T follicular helper cell (primary cell): ENCODE data around the gene TMEM163.

Source experiments
- DNase-seq: peaks from one replicate; pipeline ENCODE4 v3.0.0-alpha.2; 2020; ENCODE audit warnings: low read depth

The TMEM163 gene

DNA sequence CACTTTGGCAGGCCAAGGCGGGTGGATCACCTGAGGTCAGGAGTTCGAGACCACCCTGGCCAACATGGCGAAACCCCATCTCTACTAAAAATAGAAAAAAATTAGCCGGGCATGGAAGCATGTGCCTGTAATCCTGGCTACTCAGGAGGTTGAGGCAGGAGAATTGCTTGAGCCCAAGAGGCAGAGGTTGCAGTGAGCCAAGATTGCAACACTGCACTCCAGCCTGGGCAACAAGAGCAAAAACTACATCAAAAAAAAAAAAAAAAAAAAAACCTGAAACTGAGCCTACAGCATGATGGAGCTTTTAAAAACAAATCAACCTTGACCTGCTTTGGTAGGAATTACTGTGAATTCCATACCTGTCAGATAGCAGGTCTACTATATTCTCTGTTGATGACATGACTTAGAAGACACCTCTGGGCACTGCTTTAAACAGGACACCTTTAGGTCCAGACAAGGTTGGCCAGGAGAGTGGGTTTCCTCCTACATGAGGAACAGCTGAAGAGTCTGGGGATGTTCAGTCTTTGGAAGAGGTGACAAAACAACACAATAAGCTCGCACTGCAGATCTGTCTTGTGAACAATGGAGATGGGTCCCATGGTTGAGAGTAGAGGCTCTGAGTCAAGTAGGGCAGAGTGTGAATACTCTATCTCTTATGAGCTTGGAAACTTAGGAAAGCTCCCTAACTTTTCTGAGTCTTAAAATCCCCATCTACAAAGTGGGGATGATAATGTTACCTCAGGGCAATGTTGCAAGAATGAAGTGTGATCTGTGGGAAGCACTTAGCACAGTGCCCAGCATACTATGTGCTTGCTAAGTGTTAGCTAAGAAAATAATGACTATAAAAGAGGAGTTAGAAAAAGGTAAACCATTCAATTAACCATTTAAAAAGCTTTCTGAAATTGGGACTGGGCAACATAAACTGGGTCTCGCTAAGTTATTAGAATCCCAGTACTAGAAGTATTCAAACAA is 25.2 kb downstream of the TMEM163 start:
- no peak for DNase-seq

DNA sequence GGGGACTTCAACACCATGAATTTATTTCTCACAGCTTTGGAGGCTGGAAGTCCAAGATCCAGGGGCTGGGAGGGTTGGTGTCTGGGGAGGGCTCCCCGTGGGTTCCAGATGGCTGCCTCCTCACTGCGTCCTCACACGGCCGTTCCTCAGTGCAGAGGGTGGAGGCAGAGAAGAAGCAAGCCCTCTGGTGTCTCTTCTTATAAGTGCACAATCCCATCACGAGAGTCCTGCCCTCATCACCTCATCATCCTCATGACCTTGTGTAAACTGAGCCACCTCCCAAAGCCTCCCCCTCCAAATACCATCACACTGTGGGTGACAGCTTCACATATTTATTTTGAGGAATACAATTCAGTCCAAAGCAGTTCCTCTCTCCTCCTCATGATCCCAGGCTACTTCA is 26.3 kb downstream of the TMEM163 start:
- DNase-seq = no peak

DNA sequence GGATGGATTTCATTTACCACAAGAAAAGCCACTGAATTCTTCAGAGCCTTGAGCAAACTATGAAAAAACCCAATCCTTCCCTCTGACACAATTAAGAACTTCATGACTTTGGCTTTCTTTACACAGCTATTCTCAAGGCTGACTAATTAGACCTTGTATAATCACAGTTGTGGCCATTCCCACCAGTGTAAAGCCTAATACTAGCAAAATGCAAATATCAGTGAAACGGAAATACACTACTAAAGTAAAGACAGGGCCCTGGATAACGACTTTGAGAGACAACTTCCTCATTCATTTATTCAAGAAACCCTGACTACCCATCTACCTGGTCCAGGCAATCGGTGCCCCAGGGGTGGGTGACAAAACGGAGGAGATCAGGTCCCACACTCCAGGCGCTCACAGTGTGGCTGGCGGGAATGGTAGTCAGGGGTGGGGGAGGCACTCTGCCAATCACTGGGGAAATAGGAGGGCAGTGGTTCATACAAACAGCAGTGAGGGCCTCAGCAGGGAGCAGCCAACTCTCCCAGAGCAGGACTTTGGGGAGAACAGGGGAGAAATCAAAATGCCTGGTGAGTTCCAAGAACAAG is 28.1 kb downstream of the TMEM163 start:
- DNase-seq = no peak

DNA sequence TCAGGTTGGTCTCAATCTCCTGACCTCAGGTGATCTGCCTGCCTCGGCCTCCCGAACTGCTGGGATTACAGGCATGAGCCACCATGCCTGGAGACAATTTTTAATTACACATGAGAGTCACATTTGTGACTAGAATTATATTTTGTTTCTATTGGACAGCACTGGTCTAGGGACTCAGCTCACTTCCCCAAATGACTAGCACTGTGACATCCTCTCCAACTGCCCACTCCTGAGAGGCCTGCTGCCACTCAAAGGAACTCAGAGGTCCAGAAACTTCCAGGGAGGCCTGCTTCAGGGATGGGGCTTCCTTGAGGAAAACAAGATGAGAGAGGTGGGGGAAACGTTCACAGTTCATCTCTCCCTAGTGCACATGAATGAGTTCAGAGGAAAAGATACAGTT is 29.5 kb downstream of the TMEM163 start:
- DNase-seq = no peak

DNA sequence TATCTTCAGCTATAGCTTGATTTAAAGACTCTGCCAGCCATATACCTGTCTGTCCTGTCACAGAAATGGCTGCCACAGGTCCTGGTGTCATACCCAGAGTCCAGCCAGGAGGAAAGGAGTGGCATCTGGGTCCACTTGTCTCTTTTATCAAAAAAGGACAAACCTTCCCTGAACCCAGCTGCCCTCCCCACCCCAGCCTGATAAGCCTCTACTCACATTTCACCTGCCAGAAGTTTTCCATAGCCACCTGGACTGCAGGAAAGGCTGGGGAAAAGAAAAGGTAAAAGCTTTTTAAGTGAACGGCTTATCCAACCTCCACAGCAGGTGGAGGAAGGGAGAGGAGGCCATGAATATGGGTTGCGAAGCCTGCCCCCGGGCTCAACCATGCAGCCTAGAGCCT is 32.8 kb downstream of the TMEM163 start:
- no peak for DNase-seq

DNA sequence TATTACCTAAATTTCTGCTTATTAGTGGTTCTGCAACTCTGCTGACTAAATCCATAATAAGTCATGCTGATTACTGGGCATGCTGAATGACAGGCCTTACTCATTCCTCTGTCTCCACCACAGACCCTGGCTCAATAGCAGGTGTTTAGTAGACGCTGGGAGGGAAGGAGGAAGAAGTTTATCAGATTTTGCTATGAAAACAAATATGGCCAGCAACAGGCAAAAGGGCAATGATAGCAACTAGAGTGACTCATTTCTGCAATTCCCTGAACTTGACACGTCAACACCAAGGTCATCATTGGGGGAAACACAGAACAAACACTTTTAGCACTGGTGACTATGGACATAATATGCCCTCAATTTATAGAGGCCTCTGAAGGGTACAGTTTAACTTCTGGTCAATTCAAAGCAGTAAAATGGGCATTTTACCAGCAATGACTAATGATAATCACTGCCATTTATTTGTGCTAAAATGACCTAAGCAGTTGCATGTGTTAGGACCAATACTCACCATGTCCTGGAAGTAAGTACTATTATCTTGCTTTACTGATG is 35.2 kb downstream of the TMEM163 start:
- no peak for DNase-seq

DNA sequence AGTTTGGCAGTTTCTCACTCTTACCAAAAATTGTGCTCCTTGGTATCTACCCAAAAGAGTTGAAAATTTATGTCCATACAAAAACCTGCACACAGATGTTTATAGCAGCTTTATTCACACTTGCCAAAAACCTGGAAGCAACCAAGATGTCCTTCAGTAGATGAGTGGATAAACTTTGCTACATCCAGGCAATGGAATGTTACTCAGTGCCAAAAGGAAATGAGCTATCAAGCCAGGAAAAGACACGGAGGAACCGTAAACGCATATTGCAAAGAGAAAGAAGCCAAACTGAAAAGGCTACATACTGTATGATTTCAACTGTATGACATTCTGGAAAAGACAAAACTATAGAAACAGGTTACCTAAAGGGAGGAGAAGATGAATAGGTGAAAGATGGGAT is 36.1 kb downstream of the TMEM163 start:
- DNase-seq = no peak

DNA sequence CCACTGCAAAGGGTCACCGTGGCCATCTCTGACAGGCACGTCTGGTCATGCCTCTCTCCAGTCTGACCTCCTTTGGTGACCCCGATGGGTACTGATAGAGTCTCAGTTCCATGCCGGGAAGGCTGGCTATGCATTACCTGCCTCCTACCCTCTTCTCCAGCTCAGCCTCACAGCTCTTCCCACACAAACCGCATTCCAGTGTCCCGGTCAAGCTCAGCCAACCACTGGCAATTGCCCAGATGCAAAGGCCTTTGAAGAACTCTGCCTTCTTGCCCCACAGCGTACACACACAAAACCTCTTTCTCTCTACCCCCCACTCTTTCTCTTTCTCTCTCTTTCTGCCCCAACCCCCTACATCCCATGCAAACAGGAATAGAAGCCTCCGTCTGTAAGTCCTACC is 37.6 kb downstream of the TMEM163 start:
- no peak for DNase-seq

DNA sequence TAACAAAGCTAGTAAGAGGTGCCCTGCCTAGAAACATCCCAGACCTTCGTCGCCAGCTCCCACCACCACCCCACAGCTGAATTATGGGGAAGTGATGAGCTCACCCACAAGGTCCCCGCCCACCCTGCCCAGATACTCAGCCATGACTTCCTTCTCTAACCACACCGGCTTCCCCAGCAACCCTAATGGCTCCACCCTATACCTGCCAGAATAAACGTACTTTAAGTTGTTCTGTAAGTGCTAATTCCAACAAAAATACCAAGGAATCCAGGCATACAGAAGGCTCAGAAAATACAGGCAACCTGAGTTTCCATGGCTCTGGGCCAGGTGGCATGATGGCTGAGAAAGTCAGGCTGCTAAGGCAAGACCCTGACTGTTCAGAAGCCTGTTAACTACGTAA is 39.1 kb downstream of the TMEM163 start:
- DNase-seq = no peak

DNA sequence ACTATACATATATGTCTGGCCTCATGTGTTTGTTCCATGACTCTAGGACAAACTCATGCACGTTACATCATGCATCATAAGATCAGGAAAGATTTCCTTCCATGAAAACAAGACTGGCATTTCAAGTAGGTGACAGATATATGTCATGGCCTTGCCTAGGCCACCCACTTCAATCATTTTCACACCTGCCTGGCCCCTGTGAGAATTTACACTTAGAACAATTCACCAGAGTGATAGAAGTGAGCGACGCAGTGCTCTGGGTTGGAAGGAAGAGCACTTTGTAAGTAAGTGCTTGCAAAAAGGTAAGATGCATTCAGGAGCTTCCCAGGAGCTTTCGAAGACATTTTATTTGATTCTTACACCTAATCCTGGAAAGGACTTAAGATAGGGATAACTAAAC is 39.5 kb downstream of the TMEM163 start:
- DNase-seq = no peak

DNA sequence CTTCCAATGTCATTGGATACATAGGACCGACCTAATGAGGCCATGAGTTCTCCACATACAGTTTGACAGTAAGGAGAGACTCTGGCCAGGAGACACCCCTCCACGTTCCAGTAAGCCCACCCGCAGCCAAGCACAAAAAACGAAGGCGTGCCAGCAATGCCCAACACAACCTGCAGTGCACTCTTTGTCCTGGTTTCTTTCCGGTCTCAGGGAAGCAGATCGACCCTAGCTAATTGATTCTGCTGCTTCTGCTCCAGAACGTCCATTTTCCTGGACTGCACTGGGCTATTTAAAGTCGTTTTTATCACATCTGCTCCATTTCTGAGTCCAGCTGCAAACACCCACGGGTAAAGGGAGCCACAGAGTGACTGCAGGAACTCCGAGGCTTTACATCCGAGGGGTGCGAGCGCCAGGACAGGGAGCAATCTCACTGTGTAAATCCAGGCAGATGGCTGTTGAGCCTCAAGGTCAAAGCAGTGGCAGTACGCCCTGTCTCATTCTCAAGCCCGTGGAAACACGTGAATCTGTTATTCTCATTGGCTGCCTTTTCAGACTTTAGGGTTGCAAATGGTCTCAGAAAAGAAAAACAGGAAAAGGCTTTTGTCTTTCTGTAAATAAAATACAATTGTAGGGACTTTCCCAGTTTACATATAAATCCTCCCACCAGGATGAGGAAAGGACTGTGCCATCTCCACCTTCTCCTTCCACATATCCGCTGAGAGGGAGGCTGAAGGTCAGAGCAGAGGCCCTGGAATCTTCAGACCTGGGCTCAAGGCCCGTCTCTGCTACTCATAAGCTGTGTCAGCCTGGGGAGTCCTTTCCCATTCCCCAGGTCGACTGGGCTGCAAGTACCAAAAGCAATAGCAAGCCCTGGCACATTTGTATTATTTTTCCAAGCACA is 40.7 kb downstream of the TMEM163 start:
- no peak for DNase-seq

DNA sequence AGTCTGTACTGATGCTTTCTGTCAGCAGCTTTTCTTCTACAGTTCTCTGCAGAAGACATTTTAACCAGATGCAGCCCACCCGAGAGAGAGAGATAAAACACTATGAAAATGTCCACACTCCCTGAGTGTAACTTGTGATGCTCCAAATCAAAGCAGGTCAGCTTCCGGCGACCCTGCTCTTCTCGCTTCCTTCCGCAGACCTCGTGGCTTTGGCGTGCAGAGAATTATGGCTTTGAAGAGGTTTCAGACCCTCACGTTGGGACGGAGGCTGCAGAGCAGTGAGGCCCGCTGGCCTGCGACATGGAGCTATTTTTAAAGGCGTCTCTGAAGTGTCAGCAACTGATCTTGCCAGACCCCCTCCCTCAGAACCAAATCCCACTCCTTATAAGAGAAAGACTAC is 41.8 kb downstream of the TMEM163 start:
- DNase-seq = no peak

DNA sequence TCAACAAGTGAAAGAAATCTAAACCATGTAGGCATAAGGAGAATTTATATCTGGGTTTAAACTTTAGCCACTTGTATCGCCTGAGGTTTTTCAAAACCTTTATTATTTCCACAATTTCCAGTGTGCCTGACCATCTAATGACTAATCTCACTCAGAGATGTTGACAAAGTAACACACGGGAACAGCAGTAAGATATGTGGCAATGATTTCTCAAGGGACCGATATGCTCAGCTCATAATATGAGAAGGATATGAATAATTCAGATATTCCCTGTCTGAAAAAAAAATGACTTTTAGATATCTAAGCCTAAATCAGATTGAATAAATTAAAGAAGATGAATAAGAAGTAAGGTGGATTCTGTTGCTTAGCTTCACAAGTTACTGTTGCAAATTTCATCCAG is 43.5 kb downstream of the TMEM163 start:
- DNase-seq = no peak

DNA sequence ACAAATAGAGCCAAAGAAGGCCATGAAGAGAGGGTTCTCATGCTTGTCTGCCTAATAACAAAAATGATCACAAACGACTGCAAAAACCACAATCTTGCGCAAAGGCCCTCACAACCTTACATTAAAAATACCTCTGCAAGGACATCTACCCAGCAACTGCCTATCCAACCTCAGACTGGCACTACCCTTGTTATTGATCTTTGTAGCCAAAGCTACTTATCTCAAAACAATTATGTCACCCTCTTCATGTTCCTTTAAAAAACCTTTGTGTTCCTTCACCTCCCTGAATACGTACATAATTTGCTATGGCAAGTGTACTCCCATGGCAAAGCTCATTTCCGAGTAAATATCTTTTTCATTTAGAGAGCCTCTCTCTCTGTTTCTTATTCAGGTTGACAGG is 44.1 kb downstream of the TMEM163 start:
- DNase-seq = no peak

DNA sequence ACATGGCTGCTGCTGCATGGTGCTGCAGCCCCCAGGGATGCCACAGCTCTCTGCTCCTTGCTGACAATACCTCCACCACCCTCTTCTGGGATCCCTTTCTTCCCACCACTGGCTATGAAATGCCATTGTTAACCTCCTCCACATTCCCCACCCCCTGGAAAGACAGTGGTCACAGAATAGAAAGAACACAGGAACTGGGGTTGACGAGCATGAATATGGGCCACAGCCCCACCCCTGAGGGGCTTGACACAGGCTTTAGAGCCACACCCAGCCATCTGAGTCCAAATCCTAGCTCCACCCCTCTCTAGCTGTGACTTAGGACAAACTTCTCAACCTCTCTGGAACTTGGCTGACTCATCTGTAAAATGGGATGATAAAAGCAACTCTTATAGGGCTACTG is 47.3 kb downstream of the TMEM163 start:
- DNase-seq = no peak

DNA sequence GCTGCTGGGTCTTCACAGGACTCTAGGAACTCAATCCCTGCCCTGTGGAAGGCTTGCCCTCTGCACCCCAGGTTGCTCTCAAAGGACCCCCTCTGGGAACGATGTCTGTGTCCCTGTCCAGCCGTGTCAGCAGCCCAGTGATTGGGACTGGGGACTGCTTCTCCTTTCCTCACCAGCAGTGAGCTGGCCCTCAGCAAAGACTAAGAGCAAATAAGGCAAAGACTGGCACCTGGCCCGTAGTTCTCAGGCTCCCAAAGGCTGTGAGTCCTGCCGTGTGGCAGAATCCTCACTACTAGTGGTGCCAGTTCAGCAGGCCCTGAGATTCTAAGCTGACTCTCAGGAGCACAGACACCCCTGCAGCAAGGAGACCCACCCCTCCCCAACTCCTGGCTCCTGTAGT is 47.8 kb downstream of the TMEM163 start:
- no peak for DNase-seq

DNA sequence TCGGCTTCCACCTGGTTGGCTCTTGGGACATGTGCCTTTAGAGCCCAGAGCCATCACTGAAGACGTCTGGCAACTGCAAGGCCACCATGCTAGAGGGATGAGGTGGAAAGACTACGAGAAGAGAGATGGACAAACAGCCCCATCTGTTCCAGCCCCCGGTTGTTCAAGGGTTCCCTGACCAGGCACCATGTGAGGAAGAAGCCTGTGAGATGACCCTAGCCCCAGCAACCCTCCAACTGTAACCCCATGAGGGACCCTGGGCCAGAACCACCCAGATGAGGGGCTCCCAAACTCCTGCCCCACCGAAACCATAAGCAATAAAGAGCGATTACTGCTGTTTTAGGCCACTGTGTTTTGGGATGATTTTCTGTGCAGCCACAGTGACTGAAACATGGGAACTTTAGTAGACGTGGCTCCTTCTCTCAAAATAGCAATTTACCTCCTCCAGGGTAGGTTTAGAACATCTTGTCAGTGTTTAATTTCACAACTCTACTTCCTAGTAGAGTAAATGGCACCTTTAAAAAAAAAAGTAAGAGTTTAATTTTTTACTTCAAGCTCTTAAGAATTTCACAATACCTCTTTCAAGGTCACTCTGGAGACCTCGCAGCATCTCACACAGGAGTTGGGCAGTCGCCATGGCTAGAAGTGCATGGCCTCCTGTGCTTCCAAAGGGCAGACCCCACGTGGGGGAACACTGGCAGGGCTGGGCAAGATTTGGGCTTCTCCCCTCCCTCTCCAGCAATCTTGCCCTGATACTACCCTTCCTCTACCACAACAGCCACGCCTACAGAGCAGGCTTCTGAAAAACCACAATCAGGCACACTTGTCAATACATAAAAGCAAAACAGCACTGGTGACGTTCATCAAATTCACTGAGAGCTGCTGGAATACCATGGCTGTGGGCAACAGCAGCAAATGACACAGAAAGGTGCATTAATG is 48.8 kb downstream of the TMEM163 start:
- peak; percentile 74 for DNase-seq

DNA sequence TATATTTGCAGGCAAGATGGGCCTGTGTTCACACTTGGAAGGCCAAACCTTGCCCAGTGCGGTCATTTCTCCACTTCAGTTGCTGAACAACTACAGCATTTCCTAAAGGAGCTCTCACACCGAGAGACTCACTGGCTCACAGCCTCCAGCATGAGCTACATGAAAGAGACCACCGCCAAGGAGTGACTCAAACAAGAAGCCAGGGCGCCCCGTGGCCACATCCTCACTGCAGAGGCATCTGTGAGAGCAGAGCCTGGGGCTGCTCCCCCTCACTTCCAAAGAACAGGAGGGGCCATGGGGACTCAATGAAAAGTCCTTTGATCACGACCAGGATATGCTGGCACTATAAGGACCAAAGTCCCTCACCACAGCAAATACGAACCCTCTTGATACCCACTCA is 50.0 kb downstream of the TMEM163 start:
- peak; percentile 83 for DNase-seq

DNA sequence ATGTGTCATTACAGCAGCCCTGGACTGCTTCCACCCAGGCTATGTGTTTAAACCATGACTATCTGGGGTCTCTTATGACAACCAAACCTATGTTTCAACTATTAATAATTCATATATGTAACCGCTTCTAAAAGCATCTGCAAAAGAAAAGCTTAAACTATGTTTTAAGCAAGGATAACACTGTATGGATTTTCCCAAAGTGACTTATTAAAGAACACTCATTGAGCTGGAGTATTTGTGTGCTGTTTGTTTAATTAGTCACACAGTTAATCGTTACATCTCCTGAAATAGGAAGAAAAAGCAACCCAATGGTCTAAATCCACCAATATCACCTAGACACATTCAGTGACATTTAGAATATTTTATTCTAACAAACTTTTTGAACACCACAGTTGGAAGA is 51.3 kb downstream of the TMEM163 start:
- no peak for DNase-seq

DNA sequence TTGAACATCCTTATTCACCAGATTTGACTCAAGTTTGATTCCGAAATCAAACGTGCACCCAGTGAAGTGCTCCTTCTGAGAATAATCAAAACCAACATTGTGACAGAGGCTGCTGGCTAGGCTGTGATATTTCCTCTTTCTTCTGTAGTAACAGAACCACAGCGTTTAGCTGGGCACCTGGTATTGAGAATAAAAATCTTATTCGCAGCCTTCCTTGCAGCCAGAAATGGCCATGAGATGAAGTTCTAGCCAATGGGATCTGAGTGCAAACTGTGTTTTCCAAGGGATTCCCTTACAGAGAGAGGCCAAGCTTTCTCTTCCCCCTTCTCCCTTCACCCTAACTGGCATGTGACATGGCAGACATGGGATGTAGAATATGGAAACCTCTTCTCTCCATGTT is 51.7 kb downstream of the TMEM163 start:
- DNase-seq = no peak
